ENCODE results near the gene RS1.

The RS1 gene

GRCh38 chrX:18591834-18592233 is 80.1 kb downstream of the RS1 start:
- DNase-seq = no peak
